ENCODE results near the gene LGALS9. TPM values are rescaled to one million over a fixed set of nuclear protein-coding genes. Genes with fewer than 3 reads are reported as not detected.

Gene LGALS9
- 0.84 TPM for polyA plus RNA-seq (2013, experiment 1 of 2; ENCODE audit: insufficient read length)
- polyA plus RNA-seq (2013, experiment 2 of 2; ENCODE audit: insufficient read length): 1.4 TPM

GRCh38 chr17:27630607-27631410, at the start of gene LGALS9:
TSS of gene LGALS9 (plus strand) at chr17:27631188. CDS start at chr17:27631266, 78 bp downstream.
- peak; percentile 9 for DNase-seq

DNA sequence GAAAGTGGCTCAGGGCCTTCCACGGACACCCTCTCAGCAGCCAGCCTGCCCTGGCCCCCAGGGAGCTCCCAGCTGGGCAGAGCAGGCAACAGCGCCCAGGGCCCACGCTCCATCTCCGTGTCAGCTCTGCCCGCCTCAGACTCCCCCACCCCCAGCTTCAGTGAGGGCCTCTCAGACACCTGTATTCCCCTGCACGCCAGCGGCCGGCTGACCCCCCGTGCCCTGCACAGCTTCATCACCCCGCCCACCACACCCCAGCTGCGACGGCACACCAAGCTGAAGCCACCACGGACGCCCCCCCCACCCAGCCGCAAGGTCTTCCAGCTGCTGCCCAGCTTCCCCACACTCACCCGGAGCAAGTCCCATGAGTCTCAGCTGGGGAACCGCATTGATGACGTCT, 48.3 kb upstream of the LGALS9 start:
- DNase-seq: no peak

GRCh38 chr17:27585153-27585681, 45.8 kb upstream of the LGALS9 start:
- peak; percentile 25 for DNase-seq

DNA sequence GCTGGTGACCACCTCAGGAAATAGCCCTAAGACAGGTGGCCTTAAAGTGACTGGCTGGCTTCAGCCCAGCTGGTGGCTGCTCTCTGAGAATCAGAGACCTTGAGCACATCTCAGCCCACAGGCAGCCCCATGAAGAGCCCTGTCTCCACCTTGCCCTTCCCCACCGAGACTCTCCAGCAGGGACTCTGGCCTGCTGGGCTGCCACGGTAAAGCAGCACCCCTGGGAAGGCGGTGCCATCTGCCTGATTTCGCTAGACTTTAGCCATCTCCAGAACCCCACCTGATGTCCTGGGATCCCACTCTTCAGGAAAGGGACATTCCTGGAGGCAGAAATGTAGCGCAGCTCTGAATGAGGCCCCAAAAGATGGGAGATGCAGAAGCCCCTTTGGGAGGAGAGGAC, 45.2 kb upstream of the LGALS9 start:
- DNase-seq: no peak

DNA sequence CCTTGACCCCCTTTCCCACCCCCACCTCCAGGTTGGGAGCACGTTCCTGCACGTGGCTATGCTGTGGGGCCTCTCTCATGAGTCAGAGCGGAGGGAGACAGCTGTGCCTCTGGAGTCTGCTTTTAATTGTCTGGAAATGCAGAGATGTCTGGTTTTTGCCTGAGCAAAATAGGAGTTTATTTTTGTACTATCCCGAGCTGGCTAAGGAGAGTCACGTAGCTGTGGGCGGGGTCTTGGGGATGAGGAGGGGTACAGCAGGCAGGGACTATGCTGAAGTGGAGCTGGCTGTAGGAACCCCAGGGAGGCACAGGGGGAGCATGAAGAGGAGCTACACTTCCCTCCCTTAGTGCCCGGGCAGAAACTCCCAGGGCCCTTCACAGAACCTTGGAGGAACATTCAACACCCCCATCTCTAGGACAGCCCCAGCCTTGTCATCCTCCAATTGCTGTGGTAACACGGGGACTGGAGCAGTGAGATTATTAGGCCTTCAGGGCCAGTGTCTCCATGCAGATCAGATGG, 44.7 kb upstream of the LGALS9 start:
- DNase-seq: peak; percentile 94

GRCh38 chr17:27588354-27588753, 42.6 kb upstream of the LGALS9 start:
- no peak for DNase-seq

GRCh38 chr17:27590864-27591263, 40.1 kb upstream of the LGALS9 start:
- no peak for DNase-seq

- DNase-seq: no peak
Observed at GRCh38 chr17:27591986-27592385, 39.0 kb upstream of the LGALS9 start.

GRCh38 chr17:27593232-27593856, 37.6 kb upstream of the LGALS9 start:
- no peak for DNase-seq

DNA sequence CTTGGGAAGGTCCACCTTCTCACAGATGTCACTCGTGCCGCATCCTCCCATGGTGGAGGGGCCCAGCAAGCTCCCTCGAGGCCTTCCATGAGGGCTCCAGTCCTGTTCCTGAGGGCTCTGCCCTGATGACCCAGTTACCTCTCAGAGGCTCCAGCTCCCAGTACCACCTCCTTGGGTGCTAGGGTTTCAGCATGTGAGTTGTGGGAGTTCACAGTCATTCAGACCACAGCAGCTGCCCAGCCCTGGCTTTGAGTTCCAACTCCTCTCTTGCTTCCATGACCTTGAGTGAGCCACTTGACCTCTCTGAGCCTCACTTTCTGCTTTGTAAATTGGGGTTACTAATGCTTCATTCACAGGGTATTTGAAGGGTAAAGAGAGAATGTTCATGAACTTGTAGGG, 37.1 kb upstream of the LGALS9 start:
- no peak for DNase-seq

DNA sequence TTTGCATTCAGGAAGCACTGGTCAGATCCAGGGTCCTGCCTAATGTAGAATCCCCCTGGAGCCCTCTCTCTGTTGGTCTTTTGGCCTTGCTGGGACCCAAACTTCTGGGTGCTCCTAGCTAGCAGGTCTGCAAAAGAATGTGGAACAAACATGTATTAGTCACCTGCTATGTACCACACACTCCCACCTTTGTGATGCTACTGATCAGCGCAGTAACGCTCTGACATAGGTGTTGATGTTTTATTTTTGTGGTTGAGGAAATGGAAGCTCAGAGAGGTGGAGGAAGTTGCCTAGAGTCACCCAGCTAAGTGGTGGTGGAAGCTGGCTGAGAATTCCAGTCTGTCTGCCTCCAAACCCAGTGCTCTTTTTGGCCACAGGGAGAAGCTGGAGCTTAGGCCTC, 35.8 kb upstream of the LGALS9 start:
- no peak for DNase-seq

DNA sequence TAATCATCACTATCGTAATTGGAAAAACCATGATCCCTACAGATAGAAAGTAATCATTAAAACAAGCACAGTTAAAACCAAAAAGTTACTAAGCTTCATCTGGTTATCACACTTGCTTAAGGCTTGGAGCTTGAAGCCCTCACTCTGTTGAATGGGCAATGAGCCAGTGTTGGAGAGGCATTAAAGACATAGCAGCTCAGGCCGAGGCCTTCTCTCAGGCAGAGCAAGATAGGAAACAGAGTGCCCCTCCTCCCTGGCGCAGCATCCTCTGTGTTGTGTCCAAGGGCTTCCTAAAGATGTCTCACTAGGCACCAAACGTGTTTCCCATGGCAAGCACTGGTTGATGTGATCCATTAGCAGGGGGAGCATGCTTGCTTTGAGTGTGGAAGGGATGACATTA, 34.9 kb upstream of the LGALS9 start:
- no peak for DNase-seq

DNA sequence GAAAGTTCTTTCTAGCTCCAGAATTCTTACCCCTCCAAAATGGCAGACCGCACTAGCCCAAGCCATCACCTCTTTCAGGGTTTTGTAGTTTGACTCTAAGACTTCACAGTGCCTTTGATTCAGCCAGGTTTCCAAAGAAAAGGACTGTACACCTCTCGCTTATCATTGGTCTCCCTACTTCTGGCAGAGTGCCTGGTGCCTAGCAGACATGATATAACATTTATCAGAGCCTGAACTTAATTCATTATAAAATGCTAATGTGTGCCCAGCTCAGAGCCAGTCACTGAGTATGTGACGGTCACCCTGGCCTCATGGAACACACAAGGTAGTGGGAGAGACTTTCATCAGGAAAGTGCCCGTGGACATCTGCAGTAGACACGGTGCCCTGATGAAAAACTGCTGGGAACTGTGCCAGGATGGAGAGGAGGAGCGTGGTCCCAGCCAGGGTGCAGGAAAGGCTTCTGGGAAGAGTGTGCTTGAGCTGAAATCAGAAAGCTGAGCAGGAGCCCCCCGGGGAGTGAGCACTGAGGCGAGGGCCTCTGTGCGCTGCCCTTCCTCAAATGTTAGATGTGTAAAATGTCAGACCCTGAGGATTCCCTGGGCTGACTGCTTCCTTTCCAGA, 34.3 kb upstream of the LGALS9 start:
- no peak for DNase-seq

GRCh38 chr17:27597188-27597580, 33.8 kb upstream of the LGALS9 start:
- no peak for DNase-seq

DNA sequence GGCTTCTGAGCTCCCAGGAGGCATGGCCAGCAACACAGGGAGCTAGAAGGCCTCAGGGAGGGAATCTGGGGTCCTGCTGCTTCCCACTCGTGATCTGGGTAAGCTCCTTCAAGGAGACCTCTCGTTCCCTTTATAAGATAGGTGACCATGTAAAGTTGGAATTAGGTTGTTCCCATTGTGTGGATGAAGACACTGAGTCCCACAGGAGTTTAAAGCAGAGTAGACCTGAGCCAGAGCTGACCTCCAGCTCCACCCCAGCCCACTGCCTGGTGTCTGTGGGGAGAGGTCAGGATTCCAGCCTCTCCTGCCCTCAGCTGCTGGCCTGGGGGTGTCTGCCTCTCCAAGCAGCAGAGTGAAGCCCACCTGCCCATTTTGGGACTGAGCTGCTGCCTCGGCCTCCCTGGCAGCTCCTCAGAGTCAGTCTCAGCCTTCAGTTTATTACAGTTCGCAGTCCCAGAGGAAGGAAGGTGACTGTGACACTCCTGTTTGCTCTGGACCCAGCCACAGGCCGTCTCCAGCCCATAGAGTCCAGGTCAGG, 33.1 kb upstream of the LGALS9 start:
- DNase-seq: no peak

GRCh38 chr17:27598337-27599050, 32.5 kb upstream of the LGALS9 start:
- no peak for DNase-seq

DNA sequence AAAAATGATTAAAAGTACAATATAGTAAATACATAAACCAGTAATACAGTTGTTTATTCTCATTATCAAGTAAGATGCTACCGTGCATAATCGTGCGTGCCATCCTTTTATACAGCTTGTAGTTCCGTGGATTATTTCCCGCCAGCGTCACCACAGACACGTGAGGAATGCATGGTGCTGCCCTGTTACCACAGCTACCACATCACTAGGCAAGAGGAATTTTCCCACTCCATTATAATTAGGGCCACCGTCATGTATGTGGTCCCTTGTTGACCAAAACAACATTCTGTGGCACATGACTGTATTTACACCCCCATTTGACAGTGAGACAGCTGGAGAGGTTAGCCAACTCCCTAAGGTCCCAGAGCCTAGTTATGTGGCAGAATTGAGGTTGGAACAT, 30.5 kb upstream of the LGALS9 start:
- peak; percentile 29 for DNase-seq

- DNase-seq: peak; percentile 75
Observed at GRCh38 chr17:27601069-27601974, 29.7 kb upstream of the LGALS9 start.

DNA sequence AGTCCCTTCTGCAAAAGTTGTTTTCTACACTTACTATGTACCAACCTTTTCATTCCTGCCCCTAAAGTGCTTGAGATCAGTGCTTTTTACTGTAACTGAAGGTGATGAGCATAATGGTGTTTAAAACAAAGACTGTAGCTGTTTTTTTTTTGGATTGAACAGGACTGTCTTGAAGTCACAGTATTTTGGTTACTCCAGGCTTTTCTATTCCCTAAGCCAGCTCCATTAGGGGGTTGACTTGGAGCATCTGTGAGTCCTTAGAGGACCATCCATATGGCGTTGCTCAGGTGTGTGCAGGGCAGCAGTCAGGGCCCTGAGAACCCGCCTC, 29.0 kb upstream of the LGALS9 start:
- DNase-seq: no peak

GRCh38 chr17:27602721-27603420, 28.1 kb upstream of the LGALS9 start:
- DNase-seq: peak; percentile 55

DNA sequence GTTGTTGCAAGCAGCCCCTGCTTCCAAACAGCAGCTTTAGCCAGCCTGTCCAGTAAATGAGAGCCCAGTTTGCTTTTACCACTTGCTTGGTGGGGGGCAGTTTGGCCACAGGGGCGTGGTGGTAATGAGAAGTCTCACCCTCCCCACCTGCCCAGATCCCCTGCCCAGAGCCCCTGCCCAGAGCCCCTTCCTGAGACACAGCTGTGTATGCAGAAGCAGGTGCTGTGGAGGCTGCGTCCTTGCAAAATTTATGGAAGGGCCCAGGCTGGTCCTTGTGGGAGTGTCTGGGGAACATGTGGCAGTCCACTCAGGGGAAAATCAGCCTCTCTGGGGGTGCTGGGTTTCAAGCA, 27.6 kb upstream of the LGALS9 start:
- DNase-seq: no peak
